ENCODE data around the gene PTK6.

Gene PTK6

GRCh38 chr20:63534831-63535651 is 2.1 kb downstream of the PTK6 start:
- TF ChIP-seq TAF1 (IDR thresholded peaks at IDR 0.05; ENCODE audit: borderline replicate concordance, insufficient read depth, low read length) (no peak), FOXP2 (optimal IDR thresholded peaks at IDR 0.05; ENCODE audit: borderline replicate concordance, extremely low read depth, extremely low read length, insufficient read depth) (peak; percentile 30)

GRCh38 chr20:63534427-63534830 is 2.7 kb downstream of the PTK6 start:
- TF ChIP-seq TAF1 (IDR thresholded peaks at IDR 0.05; ENCODE audit: borderline replicate concordance, insufficient read depth, low read length) = no peak
- no peak for TF ChIP-seq POLR2AphosphoS5 (IDR thresholded peaks at IDR 0.05; ENCODE audit: low read depth, low read length)
- no peak for TF ChIP-seq FOXP2 (optimal IDR thresholded peaks at IDR 0.05; ENCODE audit: borderline replicate concordance, extremely low read depth, extremely low read length, insufficient read depth)
- no peak for TF ChIP-seq SIN3A (IDR thresholded peaks at IDR 0.05; ENCODE audit: borderline replicate concordance, insufficient read depth, low read length)
- TF ChIP-seq REST (IDR thresholded peaks at IDR 0.05; ENCODE audit: insufficient read depth in 1 of 2, low read depth in 2 of 2, low read length in 2 of 2) = no peak

- no peak for TF ChIP-seq SIN3A (IDR thresholded peaks at IDR 0.05; ENCODE audit: borderline replicate concordance, insufficient read depth, low read length)
- TF ChIP-seq FOXP2 (optimal IDR thresholded peaks at IDR 0.05; ENCODE audit: borderline replicate concordance, extremely low read depth, extremely low read length, insufficient read depth) = no peak
- no peak for TF ChIP-seq TAF1 (IDR thresholded peaks at IDR 0.05; ENCODE audit: borderline replicate concordance, insufficient read depth, low read length)
- TF ChIP-seq POLR2AphosphoS5 (IDR thresholded peaks at IDR 0.05; ENCODE audit: low read depth, low read length) = no peak
Observed at GRCh38 chr20:63533871-63534393, 3.2 kb downstream of the PTK6 start.

GRCh38 chr20:63533388-63533787 is 3.8 kb downstream of the PTK6 start:
- TF ChIP-seq POLR2AphosphoS5 (IDR thresholded peaks at IDR 0.05; ENCODE audit: low read depth, low read length) (no peak), SIN3A (IDR thresholded peaks at IDR 0.05; ENCODE audit: borderline replicate concordance, insufficient read depth, low read length) (no peak), REST (IDR thresholded peaks at IDR 0.05; ENCODE audit: insufficient read depth in 1 of 2, low read depth in 2 of 2, low read length in 2 of 2) (no peak), TAF1 (IDR thresholded peaks at IDR 0.05; ENCODE audit: borderline replicate concordance, insufficient read depth, low read length) (no peak)

- no peak for TF ChIP-seq REST (IDR thresholded peaks at IDR 0.05; ENCODE audit: insufficient read depth in 1 of 2, low read depth in 2 of 2, low read length in 2 of 2)
- TF ChIP-seq FOXP2 (optimal IDR thresholded peaks at IDR 0.05; ENCODE audit: borderline replicate concordance, extremely low read depth, extremely low read length, insufficient read depth) = no peak
- no peak for TF ChIP-seq SIN3A (IDR thresholded peaks at IDR 0.05; ENCODE audit: borderline replicate concordance, insufficient read depth, low read length)
- no peak for TF ChIP-seq POLR2AphosphoS5 (IDR thresholded peaks at IDR 0.05; ENCODE audit: low read depth, low read length)
- no peak for TF ChIP-seq TAF1 (IDR thresholded peaks at IDR 0.05; ENCODE audit: borderline replicate concordance, insufficient read depth, low read length)
Observed at GRCh38 chr20:63532449-63532971, 4.7 kb downstream of the PTK6 start.
